A549 (cell line): ENCODE measurements around the gene ERFL.

Source experiments
- CHD2 ChIP-seq: fragments of 150-350 bp; IDR thresholded peaks from 2 replicates; pipeline ENCODE4 v1.6.1; 2014; ENCODE audit warnings: low read length; ENCODE audit not compliant: partially characterized antibody
- CTCF ChIP-seq: fragments of >200 bp; sonication (Bioruptor Twin); formaldehyde crosslinking; IDR thresholded peaks from 3 replicates; pipeline ENCODE4 v1.5.1; 2016
- EP300 ChIP-seq, 2 experiments: fragments of >200 bp; sonication (Bioruptor Twin); formaldehyde crosslinking; IDR thresholded peaks; 2 replicates in 1 of 2; 3 replicates in 1 of 2; pipeline ENCODE4 v1.6.1; 2016 to 2017
- JUNB ChIP-seq: fragments of >200 bp; sonication (Bioruptor Twin); formaldehyde crosslinking; IDR thresholded peaks from 2 replicates; pipeline ENCODE4 v1.6.1; 2016
- NR3C1 ChIP-seq: fragments of >200 bp; sonication (Bioruptor Twin); formaldehyde crosslinking; IDR thresholded peaks from 3 replicates; pipeline ENCODE4 v1.6.1; 2017
- POLR2A ChIP-seq: IDR thresholded peaks from 2 replicates; pipeline ENCODE4 v1.6.1; 2012; ENCODE audit warnings: mild to moderate bottlenecking, low read length
- RAD21 ChIP-seq, 2 experiments: fragments of >200 bp in 1 of 2; sonication (Bioruptor Twin) in 1 of 2; formaldehyde crosslinking in 1 of 2; IDR thresholded peaks in 1 of 2; conservative IDR thresholded peaks in 1 of 2; 2 replicates in 1 of 2; 3 replicates in 1 of 2; pipeline ENCODE4 v1.6.1; 2012 to 2018; ENCODE audit warnings: inconsistent platforms in 1 of 2
- RFX5 ChIP-seq: fragments of 450-650 bp; IDR thresholded peaks from 2 replicates; pipeline ENCODE4 v1.7.1; 2014; ENCODE audit warnings: antibody characterized with exemption, mild to moderate bottlenecking, moderate library complexity
- TP53 ChIP-seq: fragments of 250-450 bp; sonication (Bioruptor Pico); IDR thresholded peaks from 2 replicates; pipeline ENCODE4 v1.5.0; 2021; ENCODE audit warnings: mild to moderate bottlenecking, moderate library complexity
- ZNF302 ChIP-seq: fragments of 250-450 bp; sonication (Bioruptor Pico); IDR thresholded peaks from 2 replicates; pipeline ENCODE4 v1.9.0; 2021; ENCODE audit warnings: inconsistent platforms, mild to moderate bottlenecking, moderate library complexity
- ZSCAN20 ChIP-seq: fragments of 250-450 bp; sonication (Bioruptor Pico); IDR thresholded peaks from 2 replicates; pipeline ENCODE4 v1.8.0; 2022; ENCODE audit warnings: mild to moderate bottlenecking, moderate library complexity
- TF ChIP-seq, protein P1 (sequence below): fragments of 200-600 bp; sonication (generic); IDR thresholded peaks from 2 replicates; pipeline ENCODE4 v1.6.1; 2016; ENCODE audit warnings: antibody characterized with exemption, mild to moderate bottlenecking, moderate library complexity

DNA sequence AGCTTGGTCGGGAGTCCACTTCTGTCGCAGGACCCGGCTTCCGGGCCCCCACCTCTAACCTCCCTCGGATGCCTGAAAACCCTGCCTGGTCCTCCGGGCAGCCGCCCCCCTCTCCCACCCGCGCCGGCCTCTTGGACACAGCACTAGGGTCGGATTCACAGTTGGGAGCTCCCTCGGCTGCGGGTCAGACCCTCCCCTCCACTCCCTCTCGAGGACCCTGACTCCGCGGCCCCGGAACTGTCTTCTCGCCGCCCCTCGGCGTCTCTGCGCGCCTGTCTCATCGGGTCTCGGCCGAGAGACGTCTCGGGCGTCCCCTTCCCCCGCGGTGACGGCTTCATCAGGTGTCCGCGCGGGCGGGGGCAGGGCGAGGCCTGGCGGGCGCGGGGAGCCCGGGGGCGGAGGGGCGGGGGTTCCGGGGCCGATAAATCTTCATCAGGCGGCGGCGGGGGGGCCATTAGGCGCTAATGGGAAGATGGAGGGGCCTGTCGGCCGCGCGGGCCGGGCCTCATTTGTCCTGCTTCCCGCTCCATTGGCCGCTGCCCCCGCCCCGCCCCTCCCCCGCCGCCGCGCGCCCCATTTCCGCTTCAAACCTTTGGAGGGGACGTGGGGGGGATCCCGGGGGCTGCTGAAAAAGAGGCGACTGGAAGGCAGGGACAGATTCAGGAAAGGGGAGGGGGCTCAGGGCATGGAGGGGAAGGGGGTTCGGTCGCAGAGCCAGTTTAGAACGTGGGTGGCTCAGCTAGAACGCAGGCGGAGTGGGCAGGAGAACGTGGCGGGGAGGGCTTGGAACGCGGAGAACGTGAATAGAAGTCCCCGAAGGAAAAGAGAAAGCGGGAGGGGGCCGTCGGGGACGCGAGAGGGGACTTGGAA, 11.8 kb upstream of the ERFL start:
- TF ChIP-seq, protein P1, sequence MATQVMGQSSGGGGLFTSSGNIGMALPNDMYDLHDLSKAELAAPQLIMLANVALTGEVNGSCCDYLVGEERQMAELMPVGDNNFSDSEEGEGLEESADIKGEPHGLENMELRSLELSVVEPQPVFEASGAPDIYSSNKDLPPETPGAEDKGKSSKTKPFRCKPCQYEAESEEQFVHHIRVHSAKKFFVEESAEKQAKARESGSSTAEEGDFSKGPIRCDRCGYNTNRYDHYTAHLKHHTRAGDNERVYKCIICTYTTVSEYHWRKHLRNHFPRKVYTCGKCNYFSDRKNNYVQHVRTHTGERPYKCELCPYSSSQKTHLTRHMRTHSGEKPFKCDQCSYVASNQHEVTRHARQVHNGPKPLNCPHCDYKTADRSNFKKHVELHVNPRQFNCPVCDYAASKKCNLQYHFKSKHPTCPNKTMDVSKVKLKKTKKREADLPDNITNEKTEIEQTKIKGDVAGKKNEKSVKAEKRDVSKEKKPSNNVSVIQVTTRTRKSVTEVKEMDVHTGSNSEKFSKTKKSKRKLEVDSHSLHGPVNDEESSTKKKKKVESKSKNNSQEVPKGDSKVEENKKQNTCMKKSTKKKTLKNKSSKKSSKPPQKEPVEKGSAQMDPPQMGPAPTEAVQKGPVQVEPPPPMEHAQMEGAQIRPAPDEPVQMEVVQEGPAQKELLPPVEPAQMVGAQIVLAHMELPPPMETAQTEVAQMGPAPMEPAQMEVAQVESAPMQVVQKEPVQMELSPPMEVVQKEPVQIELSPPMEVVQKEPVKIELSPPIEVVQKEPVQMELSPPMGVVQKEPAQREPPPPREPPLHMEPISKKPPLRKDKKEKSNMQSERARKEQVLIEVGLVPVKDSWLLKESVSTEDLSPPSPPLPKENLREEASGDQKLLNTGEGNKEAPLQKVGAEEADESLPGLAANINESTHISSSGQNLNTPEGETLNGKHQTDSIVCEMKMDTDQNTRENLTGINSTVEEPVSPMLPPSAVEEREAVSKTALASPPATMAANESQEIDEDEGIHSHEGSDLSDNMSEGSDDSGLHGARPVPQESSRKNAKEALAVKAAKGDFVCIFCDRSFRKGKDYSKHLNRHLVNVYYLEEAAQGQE: no peak
- no peak for TF ChIP-seq RFX5
- TF ChIP-seq TP53 (CRISPR knock-in tag): no peak
- no peak for TF ChIP-seq CTCF
- no peak for TF ChIP-seq POLR2A
- no peak for TF ChIP-seq CHD2
- TF ChIP-seq JUNB: no peak
- no peak for TF ChIP-seq ZNF302 (CRISPR knock-in tag)
- no peak for TF ChIP-seq EP300 (IDR thresholded peaks at IDR 0.05)
- TF ChIP-seq ZSCAN20 (CRISPR knock-in tag): no peak
- no peak for TF ChIP-seq RAD21 (conservative IDR thresholded peaks at IDR 0.05 in 1 of 2, IDR thresholded peaks at IDR 0.05 in 1 of 2)
- TF ChIP-seq NR3C1: no peak
